SK-N-SH (cell line): ENCODE measurements around the gene PIK3R2.

Experiments used
- CHD2 ChIP-seq: fragments of 150-350 bp; IDR thresholded peaks from 2 replicates; pipeline ENCODE4 v1.6.1; 2018; ENCODE audit warnings: low read length; ENCODE audit not compliant: partially characterized antibody
- GATA2 ChIP-seq: sonication (generic); formaldehyde crosslinking; IDR thresholded peaks from 2 replicates; pipeline ENCODE4 v1.5.0; 2020; ENCODE audit warnings: mild to moderate bottlenecking, missing genetic modification reagents
- TAF1 ChIP-seq: IDR thresholded peaks from 2 replicates; pipeline ENCODE4 v1.6.1; 2012; ENCODE audit warnings: low read depth, mild to moderate bottlenecking, low read length, moderate library complexity, borderline replicate concordance
- TCF12 ChIP-seq: IDR thresholded peaks from 2 replicates; pipeline ENCODE4 v1.4.0; 2012
- YY1 ChIP-seq: IDR thresholded peaks from 2 replicates; pipeline ENCODE4 v1.4.0; 2012; ENCODE audit warnings: low read depth, mild to moderate bottlenecking
- TF ChIP-seq, protein P1 (sequence below): fragments of 200-600 bp; sonication (generic); IDR thresholded peaks from 2 replicates; pipeline ENCODE4 v1.6.1; 2017; ENCODE audit warnings: antibody characterized with exemption, mild to moderate bottlenecking, moderate library complexity
- TF ChIP-seq, protein P2 (sequence below): IDR thresholded peaks from 2 replicates; pipeline ENCODE4; 2012
- TF ChIP-seq, protein P3 (sequence below): IDR thresholded peaks from 2 replicates; pipeline ENCODE4 v1.6.1; 2012; ENCODE audit warnings: mild to moderate bottlenecking, low read depth, low read length, moderate library complexity
- TF ChIP-seq, protein P4 (sequence below): fragments of 150-350 bp; IDR thresholded peaks from 2 replicates; pipeline ENCODE4 v1.6.1; 2017; ENCODE audit warnings: antibody characterized with exemption, low read length, low read depth, borderline replicate concordance

DNA sequence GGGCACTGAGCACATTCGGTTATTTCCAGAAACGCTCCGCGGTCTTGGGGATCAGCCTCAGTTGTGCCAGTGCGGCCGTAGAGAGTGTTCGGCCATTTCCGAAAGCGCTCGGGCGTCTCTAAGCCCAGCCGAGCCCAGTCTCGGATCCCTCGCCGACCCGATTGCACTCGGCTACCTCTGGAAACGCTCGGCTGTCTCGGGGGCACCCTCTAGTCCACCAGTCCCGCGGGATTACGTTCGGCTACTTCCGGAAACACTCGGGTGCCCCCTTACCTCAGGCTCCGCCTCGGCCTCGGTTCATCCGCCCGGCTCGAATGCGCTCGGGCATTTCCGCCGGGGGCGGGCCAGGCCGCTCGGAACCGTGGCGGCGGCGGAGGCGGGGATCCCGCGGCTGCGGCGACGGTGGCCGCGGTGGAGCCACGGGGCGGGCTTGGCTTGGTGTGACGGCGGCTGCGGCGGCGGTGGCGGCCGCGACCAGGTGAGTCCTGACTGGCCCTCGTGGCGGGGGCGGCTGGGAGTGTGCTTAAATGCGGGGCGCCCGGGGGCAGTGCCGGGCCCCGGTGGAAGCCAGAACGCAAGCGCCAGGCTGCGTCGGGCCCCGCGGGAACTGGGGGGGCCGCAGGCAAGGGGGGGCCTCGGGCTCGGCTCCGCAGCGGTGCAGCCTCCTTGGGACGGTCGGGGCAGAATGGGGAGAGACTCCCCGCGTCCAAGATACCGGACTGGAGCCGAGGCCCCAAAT lies at the start of gene PIK3R2:
- TF ChIP-seq CHD2 (peak; percentile 99), TAF1 (no peak), GATA2 (CRISPR knock-in tag) (no peak), TCF12 (no peak), YY1 (no peak; the same call in 1 of the 2 replicates)
- TF ChIP-seq, protein P1, sequence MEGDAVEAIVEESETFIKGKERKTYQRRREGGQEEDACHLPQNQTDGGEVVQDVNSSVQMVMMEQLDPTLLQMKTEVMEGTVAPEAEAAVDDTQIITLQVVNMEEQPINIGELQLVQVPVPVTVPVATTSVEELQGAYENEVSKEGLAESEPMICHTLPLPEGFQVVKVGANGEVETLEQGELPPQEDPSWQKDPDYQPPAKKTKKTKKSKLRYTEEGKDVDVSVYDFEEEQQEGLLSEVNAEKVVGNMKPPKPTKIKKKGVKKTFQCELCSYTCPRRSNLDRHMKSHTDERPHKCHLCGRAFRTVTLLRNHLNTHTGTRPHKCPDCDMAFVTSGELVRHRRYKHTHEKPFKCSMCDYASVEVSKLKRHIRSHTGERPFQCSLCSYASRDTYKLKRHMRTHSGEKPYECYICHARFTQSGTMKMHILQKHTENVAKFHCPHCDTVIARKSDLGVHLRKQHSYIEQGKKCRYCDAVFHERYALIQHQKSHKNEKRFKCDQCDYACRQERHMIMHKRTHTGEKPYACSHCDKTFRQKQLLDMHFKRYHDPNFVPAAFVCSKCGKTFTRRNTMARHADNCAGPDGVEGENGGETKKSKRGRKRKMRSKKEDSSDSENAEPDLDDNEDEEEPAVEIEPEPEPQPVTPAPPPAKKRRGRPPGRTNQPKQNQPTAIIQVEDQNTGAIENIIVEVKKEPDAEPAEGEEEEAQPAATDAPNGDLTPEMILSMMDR: no peak
- TF ChIP-seq, protein P2, sequence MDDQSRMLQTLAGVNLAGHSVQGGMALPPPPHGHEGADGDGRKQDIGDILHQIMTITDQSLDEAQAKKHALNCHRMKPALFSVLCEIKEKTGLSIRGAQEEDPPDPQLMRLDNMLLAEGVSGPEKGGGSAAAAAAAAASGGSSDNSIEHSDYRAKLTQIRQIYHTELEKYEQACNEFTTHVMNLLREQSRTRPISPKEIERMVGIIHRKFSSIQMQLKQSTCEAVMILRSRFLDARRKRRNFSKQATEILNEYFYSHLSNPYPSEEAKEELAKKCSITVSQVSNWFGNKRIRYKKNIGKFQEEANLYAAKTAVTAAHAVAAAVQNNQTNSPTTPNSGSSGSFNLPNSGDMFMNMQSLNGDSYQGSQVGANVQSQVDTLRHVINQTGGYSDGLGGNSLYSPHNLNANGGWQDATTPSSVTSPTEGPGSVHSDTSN: no peak
- TF ChIP-seq, protein P3, sequence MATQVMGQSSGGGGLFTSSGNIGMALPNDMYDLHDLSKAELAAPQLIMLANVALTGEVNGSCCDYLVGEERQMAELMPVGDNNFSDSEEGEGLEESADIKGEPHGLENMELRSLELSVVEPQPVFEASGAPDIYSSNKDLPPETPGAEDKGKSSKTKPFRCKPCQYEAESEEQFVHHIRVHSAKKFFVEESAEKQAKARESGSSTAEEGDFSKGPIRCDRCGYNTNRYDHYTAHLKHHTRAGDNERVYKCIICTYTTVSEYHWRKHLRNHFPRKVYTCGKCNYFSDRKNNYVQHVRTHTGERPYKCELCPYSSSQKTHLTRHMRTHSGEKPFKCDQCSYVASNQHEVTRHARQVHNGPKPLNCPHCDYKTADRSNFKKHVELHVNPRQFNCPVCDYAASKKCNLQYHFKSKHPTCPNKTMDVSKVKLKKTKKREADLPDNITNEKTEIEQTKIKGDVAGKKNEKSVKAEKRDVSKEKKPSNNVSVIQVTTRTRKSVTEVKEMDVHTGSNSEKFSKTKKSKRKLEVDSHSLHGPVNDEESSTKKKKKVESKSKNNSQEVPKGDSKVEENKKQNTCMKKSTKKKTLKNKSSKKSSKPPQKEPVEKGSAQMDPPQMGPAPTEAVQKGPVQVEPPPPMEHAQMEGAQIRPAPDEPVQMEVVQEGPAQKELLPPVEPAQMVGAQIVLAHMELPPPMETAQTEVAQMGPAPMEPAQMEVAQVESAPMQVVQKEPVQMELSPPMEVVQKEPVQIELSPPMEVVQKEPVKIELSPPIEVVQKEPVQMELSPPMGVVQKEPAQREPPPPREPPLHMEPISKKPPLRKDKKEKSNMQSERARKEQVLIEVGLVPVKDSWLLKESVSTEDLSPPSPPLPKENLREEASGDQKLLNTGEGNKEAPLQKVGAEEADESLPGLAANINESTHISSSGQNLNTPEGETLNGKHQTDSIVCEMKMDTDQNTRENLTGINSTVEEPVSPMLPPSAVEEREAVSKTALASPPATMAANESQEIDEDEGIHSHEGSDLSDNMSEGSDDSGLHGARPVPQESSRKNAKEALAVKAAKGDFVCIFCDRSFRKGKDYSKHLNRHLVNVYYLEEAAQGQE: no peak
- TF ChIP-seq, protein P4, sequence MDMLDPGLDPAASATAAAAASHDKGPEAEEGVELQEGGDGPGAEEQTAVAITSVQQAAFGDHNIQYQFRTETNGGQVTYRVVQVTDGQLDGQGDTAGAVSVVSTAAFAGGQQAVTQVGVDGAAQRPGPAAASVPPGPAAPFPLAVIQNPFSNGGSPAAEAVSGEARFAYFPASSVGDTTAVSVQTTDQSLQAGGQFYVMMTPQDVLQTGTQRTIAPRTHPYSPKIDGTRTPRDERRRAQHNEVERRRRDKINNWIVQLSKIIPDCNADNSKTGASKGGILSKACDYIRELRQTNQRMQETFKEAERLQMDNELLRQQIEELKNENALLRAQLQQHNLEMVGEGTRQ: no peak
